ENCODE measurements around the gene ADGRF3. TPM values are rescaled to one million over a fixed set of nuclear protein-coding genes. Genes with fewer than 3 reads are reported as not detected.

The ADGRF3 gene
- total and polyA plus RNA-seq, 9 of the 15 experiments (the other 6 are each of a cell fraction or from before 2014, with no cell fraction given), result 0.04 to 0.54 (median 0.16) TPM; not detected in 2

GRCh38 chr2:26355038-26355995 lies 8.7 kb upstream of the ADGRF3 start (continued):
- no peak for TF ChIP-seq ZBTB33 (CRISPR knock-in tag; IDR thresholded peaks at IDR 0.05)
- TF ChIP-seq FOXJ2 (tag; IDR thresholded peaks at IDR 0.05), result no peak
- no peak for TF ChIP-seq ASH1L (IDR thresholded peaks at IDR 0.05; ENCODE audit: borderline replicate concordance, low read depth, partially characterized antibody)
- TF ChIP-seq ZNF717 (CRISPR knock-in tag; IDR thresholded peaks at IDR 0.05), result no peak
- TF ChIP-seq KLF6 (CRISPR knock-in tag; IDR thresholded peaks at IDR 0.05; ENCODE audit: borderline replicate concordance), result no peak
- no peak for TF ChIP-seq HNRNPL (IDR thresholded peaks at IDR 0.05; ENCODE audit: low read depth, low read length)
- TF ChIP-seq TRIM28 (IDR thresholded peaks at IDR 0.05), result no peak
- peak; percentile 65 for TF ChIP-seq MEIS2 (IDR thresholded peaks at IDR 0.05; ENCODE audit: partially characterized antibody)
- TF ChIP-seq CBFA2T3 (IDR thresholded peaks at IDR 0.05), result peak; percentile 54
- peak; percentile 98 for TF ChIP-seq NFE2 (IDR thresholded peaks at IDR 0.05; ENCODE audit: low read depth)
- TF ChIP-seq ZNF3 (CRISPR knock-in tag; IDR thresholded peaks at IDR 0.05), result no peak
- TF ChIP-seq MCM2 (IDR thresholded peaks at IDR 0.05; ENCODE audit: low read depth), result no peak
- peak; percentile 89 for TF ChIP-seq KLF13 (tag; IDR thresholded peaks at IDR 0.05; ENCODE audit: borderline replicate concordance, low read depth)
- no peak for TF ChIP-seq ZNF785 (CRISPR knock-in tag; IDR thresholded peaks at IDR 0.05)
- peak in 1 of 2 experiments; percentile 92 for TF ChIP-seq AFF1 (IDR thresholded peaks at IDR 0.05; ENCODE audit: low read depth in 1 of 2, partially characterized antibody in 2 of 2)
- TF ChIP-seq STAT5A (IDR thresholded peaks at IDR 0.05; ENCODE audit: borderline replicate concordance, low read length), result no peak
- TF ChIP-seq PCBP2 (IDR thresholded peaks at IDR 0.05; ENCODE audit: low read depth, low read length, poor library complexity, severe bottlenecking), result no peak
- no peak for TF ChIP-seq ETV6 (IDR thresholded peaks at IDR 0.05; ENCODE audit: borderline replicate concordance in 1 of 2, low read depth in 2 of 2, low read length in 1 of 2)
- no peak for TF ChIP-seq ETV6 (CRISPR knock-in tag; IDR thresholded peaks at IDR 0.05; ENCODE audit: borderline replicate concordance)
- peak; percentile 53 for TF ChIP-seq CXXC5 (CRISPR knock-in tag; IDR thresholded peaks at IDR 0.05)
- no peak for TF ChIP-seq CEBPG (CRISPR knock-in tag; IDR thresholded peaks at IDR 0.05)
- TF ChIP-seq CEBPG (tag; conservative IDR thresholded peaks at IDR 0.05 in 1 of 2, IDR thresholded peaks at IDR 0.05 in 1 of 2), result 0 out of 4 replicates have a peak, but pooled peaks of 1 of the 2 experiments have one; percentile 47
- TF ChIP-seq ZZZ3 (IDR thresholded peaks at IDR 0.05), result no peak
